ENCODE data around the gene CEP76.
A peak's percentile ranks its signal among the peaks of the same experiment; 100 is the strongest.

Gene CEP76

DNA sequence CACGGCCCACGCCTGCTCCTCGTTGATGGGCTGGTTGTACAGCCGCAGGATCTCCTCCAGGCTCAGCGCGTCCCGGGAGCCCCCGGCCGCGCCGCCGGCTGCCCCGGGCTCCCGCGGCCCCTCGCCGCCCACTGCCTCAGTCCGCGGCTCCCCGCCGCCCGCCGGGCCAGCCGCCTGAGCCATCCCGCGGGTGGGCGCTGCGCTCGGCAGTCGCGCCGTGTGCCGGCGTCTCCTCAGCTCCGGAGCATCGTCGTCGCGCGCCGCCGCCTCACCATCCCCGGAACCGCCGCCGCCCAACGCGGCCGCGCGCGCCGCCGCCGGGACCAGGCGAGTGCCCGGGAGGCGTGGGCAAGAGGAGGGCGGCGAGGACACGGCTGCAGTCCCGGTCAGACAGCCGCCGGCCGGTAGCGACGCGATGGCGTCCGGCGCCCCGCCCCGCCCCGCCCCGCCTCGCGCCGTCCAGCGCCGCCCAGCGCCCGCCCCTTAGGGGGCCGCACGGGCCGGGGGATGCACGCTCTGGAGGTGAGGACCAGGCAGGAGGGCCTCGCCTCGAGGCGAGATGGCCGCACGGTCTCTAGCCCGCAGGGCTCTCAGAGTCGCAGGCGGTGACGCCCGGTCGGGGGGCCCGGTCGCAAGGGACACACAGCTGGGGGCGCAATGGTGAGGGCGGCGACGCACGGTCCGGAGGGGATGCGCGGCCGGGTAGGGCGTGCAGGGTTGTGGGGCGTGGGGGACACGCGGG lies 44.7 kb downstream of the CEP76 start, which contains the start of gene SPIRE1:
Gene SPIRE1 (minus strand): TSS at position 424 of the 742 bp plus-strand sequence. CDS start 241 bp downstream, at position 183.
- H3K14ac ChIP-seq (ENCODE audit: low read length), result peak within 1 kb of the TSS; percentile 71
- peak within 1 kb of the TSS; percentile 97 for H2AFZ ChIP-seq (ENCODE audit: low read length)

GRCh38 chr18:12656938-12657683 lies 45.4 kb downstream of the CEP76 start:
- peaks cover 0 to 16% of the 10 kb centered on the region in 2 donors for H3K36me3 ChIP-seq (replicated peaks in 1 of 2; ENCODE audit: control insufficient read depth in 2 of 2, insufficient read depth in 2 of 2, low read length in 2 of 2)
- peak overlapping the region; percentile 16 for H2BK15ac ChIP-seq (ENCODE audit: low read length)
- peak overlapping the region; percentile 93 for H3K9ac ChIP-seq (ENCODE audit: low read depth, low read length, poor library complexity)
- no peak overlapping the region for H4K8ac ChIP-seq (ENCODE audit: low read depth, low read length)
- H3K27me3 ChIP-seq (ENCODE audit: control insufficient read depth in 3 of 3, insufficient read depth in 3 of 3, low read depth in 1 of 3, low read length in 3 of 3), result peaks cover 0 to 6% (median 0%) of the 10 kb centered on the region in 3 experiments
- H3K27ac ChIP-seq (replicated peaks; ENCODE audit: low read length), result no peak overlapping the region
- H3K4ac ChIP-seq (ENCODE audit: low read length), result no peak overlapping the region
- H3K4me2 ChIP-seq (ENCODE audit: insufficient read depth, low read length, poor library complexity, severe bottlenecking), result peak overlapping the region; percentile 100
- DNase-seq (ENCODE audit: low spot score), result peak; percentile 21
- H2BK12ac ChIP-seq (ENCODE audit: low read length), result no peak overlapping the region
- no peak overlapping the region for H2AK5ac ChIP-seq (ENCODE audit: low read depth, low read length)
- peak overlapping the region; percentile 93 for H2BK5ac ChIP-seq (ENCODE audit: low read length)
- no peak overlapping the region for H2BK120ac ChIP-seq (ENCODE audit: low read depth, low read length)
- peak overlapping the region; percentile 71 for H3K14ac ChIP-seq (ENCODE audit: low read length)
- peak overlapping the region; percentile 64 to 98 for H3K4me3 ChIP-seq (ENCODE audit: low read length in 2 of 2)
- H3K23ac ChIP-seq (ENCODE audit: low read depth, low read length, poor library complexity), result peak overlapping the region; percentile 85
- peak overlapping the region; percentile 97 for H2AFZ ChIP-seq (ENCODE audit: low read length)
- no peaks in the 10 kb centered on the region for H3K9me3 ChIP-seq (replicated peaks in 1 of 2; ENCODE audit: control insufficient read depth in 2 of 2, insufficient read depth in 1 of 2, low read depth in 1 of 2, low read length in 2 of 2)
- no peaks in the 10 kb centered on the region for H3K79me1 ChIP-seq (ENCODE audit: low read depth, low read length)
- peaks cover 2 to 15% of the 10 kb centered on the region in 2 donors for H3K4me1 ChIP-seq (ENCODE audit: control insufficient read depth in 2 of 2, insufficient read depth in 1 of 2, low read depth in 1 of 2, low read length in 2 of 2)
- H4K91ac ChIP-seq (ENCODE audit: low read depth, low read length, poor library complexity), result no peak overlapping the region
- WGBS, 2 donors (ENCODE audit: extremely low coverage in 2 of 2, insufficient read length in 2 of 2, insufficient replicate concordance in 1 of 2), result no CpG with 5 or more reads among the region's 89 CpGs
- peak overlapping the region; percentile 94 for H3K18ac ChIP-seq (ENCODE audit: low read length)

More for the DNA sequence above, 44.7 kb downstream of the CEP76 start, which contains the start of gene SPIRE1:
- Histone ChIP-seq H3K9ac (ENCODE audit: low read depth, low read length, poor library complexity) (peak within 1 kb of the TSS; percentile 93), H3K23ac (ENCODE audit: low read depth, low read length, poor library complexity) (peak within 1 kb of the TSS; percentile 98), H3K9me3 (replicated peaks in 1 of 2; ENCODE audit: control insufficient read depth in 2 of 2, insufficient read depth in 1 of 2, low read depth in 1 of 2, low read length in 2 of 2) (no peaks in the 10 kb centered on the region), H3K18ac (ENCODE audit: low read length) (peak within 1 kb of the TSS; percentile 94), H3K27me3 (ENCODE audit: control insufficient read depth in 3 of 3, insufficient read depth in 3 of 3, low read depth in 1 of 3, low read length in 3 of 3) (peaks cover 0 to 6% (median 0%) of the 10 kb centered on the region in 3 experiments), H3K4ac (ENCODE audit: low read length) (no peak within 1 kb of the TSS), H2BK5ac (ENCODE audit: low read length) (peak within 1 kb of the TSS; percentile 93), H2BK12ac (ENCODE audit: low read length) (no peak within 1 kb of the TSS), H3K27ac (replicated peaks; ENCODE audit: low read length) (no peak within 1 kb of the TSS), H2BK15ac (ENCODE audit: low read length) (peak within 1 kb of the TSS; percentile 81), H3K4me1 (ENCODE audit: control insufficient read depth in 2 of 2, insufficient read depth in 1 of 2, low read depth in 1 of 2, low read length in 2 of 2) (peaks cover 2 to 7% of the 10 kb centered on the region in 2 donors), H4K8ac (ENCODE audit: low read depth, low read length) (no peak within 1 kb of the TSS), H2BK120ac (ENCODE audit: low read depth, low read length) (no peak within 1 kb of the TSS), H3K79me1 (ENCODE audit: low read depth, low read length) (no peaks in the 10 kb centered on the region), H3K4me2 (ENCODE audit: insufficient read depth, low read length, poor library complexity, severe bottlenecking) (peak within 1 kb of the TSS; percentile 100), H3K36me3 (replicated peaks in 1 of 2; ENCODE audit: control insufficient read depth in 2 of 2, insufficient read depth in 2 of 2, low read length in 2 of 2) (peaks cover 0 to 22% of the 10 kb centered on the region in 2 donors), H4K91ac (ENCODE audit: low read depth, low read length, poor library complexity) (no peak within 1 kb of the TSS), H3K4me3 (ENCODE audit: low read length in 2 of 2) (peak within 1 kb of the TSS; percentile 64 to 98), H2AK5ac (ENCODE audit: low read depth, low read length) (no peak within 1 kb of the TSS)
- no CpG with 5 or more reads among the region's 112 CpGs for WGBS, 2 donors (ENCODE audit: extremely low coverage in 2 of 2, insufficient read length in 2 of 2, insufficient replicate concordance in 1 of 2)
- peak; percentile 71 for DNase-seq (ENCODE audit: low spot score)

GRCh38 chr18:12656605-12656937 lies 46.0 kb downstream of the CEP76 start:
- no peak overlapping the region for H3K14ac ChIP-seq (ENCODE audit: low read length)
- no peak overlapping the region for H3K4ac ChIP-seq (ENCODE audit: low read length)
- H2BK12ac ChIP-seq (ENCODE audit: low read length), result no peak overlapping the region
- no peak overlapping the region for H2BK15ac ChIP-seq (ENCODE audit: low read length)
- no peak overlapping the region for H3K18ac ChIP-seq (ENCODE audit: low read length)
- H3K27me3 ChIP-seq (ENCODE audit: control insufficient read depth in 3 of 3, insufficient read depth in 3 of 3, low read depth in 1 of 3, low read length in 3 of 3), result peaks cover 0 to 6% (median 0%) of the 10 kb centered on the region in 3 experiments
- H4K8ac ChIP-seq (ENCODE audit: low read depth, low read length), result no peak overlapping the region
- no peak overlapping the region for H3K9ac ChIP-seq (ENCODE audit: low read depth, low read length, poor library complexity)
- H2BK5ac ChIP-seq (ENCODE audit: low read length), result no peak overlapping the region
- H3K9me3 ChIP-seq (replicated peaks in 1 of 2; ENCODE audit: control insufficient read depth in 2 of 2, insufficient read depth in 1 of 2, low read depth in 1 of 2, low read length in 2 of 2), result no peaks in the 10 kb centered on the region
- no peak overlapping the region for H3K23ac ChIP-seq (ENCODE audit: low read depth, low read length, poor library complexity)
- H3K4me3 ChIP-seq (ENCODE audit: low read length in 2 of 2), result peak overlapping the region; percentile 64 to 98
- H3K36me3 ChIP-seq (replicated peaks in 1 of 2; ENCODE audit: control insufficient read depth in 2 of 2, insufficient read depth in 2 of 2, low read length in 2 of 2), result peaks cover 0 to 10% of the 10 kb centered on the region in 2 donors
- no peak overlapping the region for H2BK120ac ChIP-seq (ENCODE audit: low read depth, low read length)
- peak overlapping the region; percentile 100 for H3K4me2 ChIP-seq (ENCODE audit: insufficient read depth, low read length, poor library complexity, severe bottlenecking)
- no peak overlapping the region for H2AK5ac ChIP-seq (ENCODE audit: low read depth, low read length)
- no peak for DNase-seq (ENCODE audit: low spot score)
- H3K4me1 ChIP-seq (ENCODE audit: control insufficient read depth in 2 of 2, insufficient read depth in 1 of 2, low read depth in 1 of 2, low read length in 2 of 2), result peaks cover 2 to 17% of the 10 kb centered on the region in 2 donors
- no peak overlapping the region for H3K27ac ChIP-seq (replicated peaks; ENCODE audit: low read length)
- H3K79me1 ChIP-seq (ENCODE audit: low read depth, low read length), result no peaks in the 10 kb centered on the region
- peak overlapping the region; percentile 97 for H2AFZ ChIP-seq (ENCODE audit: low read length)
- no peak overlapping the region for H4K91ac ChIP-seq (ENCODE audit: low read depth, low read length, poor library complexity)
- WGBS, 2 donors (ENCODE audit: extremely low coverage in 2 of 2, insufficient read length in 2 of 2, insufficient replicate concordance in 1 of 2), result no CpG with 5 or more reads among the region's 3 CpGs

DNA sequence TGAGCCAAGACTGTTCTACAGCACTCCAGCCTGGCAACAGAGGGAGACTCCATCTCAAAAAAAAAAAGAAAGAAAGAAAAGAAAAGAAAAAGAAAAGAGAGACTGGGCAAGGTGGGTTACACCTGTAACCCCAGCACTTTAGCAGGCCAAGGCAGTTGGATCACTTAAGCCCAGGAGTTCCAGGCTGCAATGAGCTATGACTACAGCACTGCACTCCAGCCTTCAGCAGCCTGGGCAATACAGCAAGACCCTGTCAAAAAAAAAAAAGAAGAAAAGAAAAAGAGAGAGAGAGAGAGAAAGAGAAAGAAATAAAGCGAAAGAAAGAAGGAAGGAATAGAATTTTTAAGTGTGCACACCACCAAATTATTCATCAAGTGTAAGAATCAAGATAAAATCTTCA lies 47.6 kb downstream of the CEP76 start:
- Histone ChIP-seq H3K9ac (ENCODE audit: low read depth, low read length, poor library complexity) (no peak overlapping the region), H3K27ac (replicated peaks; ENCODE audit: low read length) (no peak overlapping the region)
- no peak for DNase-seq (ENCODE audit: low spot score)

More for the DNA sequence above, 47.6 kb downstream of the CEP76 start:
- Histone ChIP-seq H2AFZ (ENCODE audit: low read length) (no peak overlapping the region), H2BK12ac (ENCODE audit: low read length) (no peak overlapping the region), H3K14ac (ENCODE audit: low read length) (no peak overlapping the region), H3K27me3 (ENCODE audit: control insufficient read depth in 3 of 3, insufficient read depth in 3 of 3, low read depth in 1 of 3, low read length in 3 of 3) (peaks cover 0 to 6% (median 0%) of the 10 kb centered on the region in 3 experiments), H3K9me3 (replicated peaks in 1 of 2; ENCODE audit: control insufficient read depth in 2 of 2, insufficient read depth in 1 of 2, low read depth in 1 of 2, low read length in 2 of 2) (no peaks in the 10 kb centered on the region), H3K4ac (ENCODE audit: low read length) (no peak overlapping the region), H2BK120ac (ENCODE audit: low read depth, low read length) (no peak overlapping the region), H4K91ac (ENCODE audit: low read depth, low read length, poor library complexity) (no peak overlapping the region), H3K4me2 (ENCODE audit: insufficient read depth, low read length, poor library complexity, severe bottlenecking) (no peak overlapping the region), H3K79me1 (ENCODE audit: low read depth, low read length) (no peaks in the 10 kb centered on the region), H2BK5ac (ENCODE audit: low read length) (no peak overlapping the region), H2BK15ac (ENCODE audit: low read length) (no peak overlapping the region), H3K4me3 (ENCODE audit: low read length in 2 of 2) (no peak overlapping the region), H2AK5ac (ENCODE audit: low read depth, low read length) (no peak overlapping the region), H3K4me1 (ENCODE audit: control insufficient read depth in 2 of 2, insufficient read depth in 1 of 2, low read depth in 1 of 2, low read length in 2 of 2) (peaks cover 2 to 17% of the 10 kb centered on the region in 2 donors), H3K23ac (ENCODE audit: low read depth, low read length, poor library complexity) (no peak overlapping the region), H4K8ac (ENCODE audit: low read depth, low read length) (no peak overlapping the region), H3K36me3 (replicated peaks in 1 of 2; ENCODE audit: control insufficient read depth in 2 of 2, insufficient read depth in 2 of 2, low read length in 2 of 2) (no peaks in the 10 kb centered on the region), H3K18ac (ENCODE audit: low read length) (no peak overlapping the region)
- 100% methylated on average over 1 of the region's 1 CpG; no CpG with 5 or more reads in 1 of the 2 donors for WGBS, 2 donors (ENCODE audit: extremely low coverage in 2 of 2, insufficient read length in 2 of 2, insufficient replicate concordance in 1 of 2)
